ENCODE results near the gene NKX3-2.

DNA sequence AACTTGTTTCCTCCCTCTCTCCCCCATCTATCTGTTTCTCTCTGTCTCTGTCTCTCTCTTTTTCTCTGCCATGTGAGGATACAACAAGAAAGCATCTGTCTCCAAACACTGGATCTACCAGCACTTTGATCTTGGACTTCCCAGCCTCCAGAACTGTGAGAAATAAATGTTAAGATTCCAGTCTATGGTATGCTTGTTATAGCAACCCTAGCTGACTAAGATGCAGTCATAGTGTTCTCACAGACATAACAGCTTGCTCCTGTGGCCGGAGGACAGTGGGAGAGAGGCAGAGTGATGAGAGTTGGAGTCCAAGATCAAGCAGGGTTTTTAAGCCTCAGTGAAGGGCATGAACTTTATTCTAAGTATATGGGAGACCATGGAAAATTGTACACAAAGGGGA is 8.8 kb upstream of the NKX3-2 start:
- TF ChIP-seq, protein P1, sequence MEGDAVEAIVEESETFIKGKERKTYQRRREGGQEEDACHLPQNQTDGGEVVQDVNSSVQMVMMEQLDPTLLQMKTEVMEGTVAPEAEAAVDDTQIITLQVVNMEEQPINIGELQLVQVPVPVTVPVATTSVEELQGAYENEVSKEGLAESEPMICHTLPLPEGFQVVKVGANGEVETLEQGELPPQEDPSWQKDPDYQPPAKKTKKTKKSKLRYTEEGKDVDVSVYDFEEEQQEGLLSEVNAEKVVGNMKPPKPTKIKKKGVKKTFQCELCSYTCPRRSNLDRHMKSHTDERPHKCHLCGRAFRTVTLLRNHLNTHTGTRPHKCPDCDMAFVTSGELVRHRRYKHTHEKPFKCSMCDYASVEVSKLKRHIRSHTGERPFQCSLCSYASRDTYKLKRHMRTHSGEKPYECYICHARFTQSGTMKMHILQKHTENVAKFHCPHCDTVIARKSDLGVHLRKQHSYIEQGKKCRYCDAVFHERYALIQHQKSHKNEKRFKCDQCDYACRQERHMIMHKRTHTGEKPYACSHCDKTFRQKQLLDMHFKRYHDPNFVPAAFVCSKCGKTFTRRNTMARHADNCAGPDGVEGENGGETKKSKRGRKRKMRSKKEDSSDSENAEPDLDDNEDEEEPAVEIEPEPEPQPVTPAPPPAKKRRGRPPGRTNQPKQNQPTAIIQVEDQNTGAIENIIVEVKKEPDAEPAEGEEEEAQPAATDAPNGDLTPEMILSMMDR (conservative IDR thresholded peaks at IDR 0.05; ENCODE audit: low read depth, low read length): no peak
- TF ChIP-seq EZH2phosphoT487 (IDR thresholded peaks at IDR 0.05; ENCODE audit: borderline replicate concordance, low read length): no peak
